HepG2 (cell line): ENCODE results near the gene ZC3H8. TPM values are rescaled to one million over a fixed set of nuclear protein-coding genes. Genes with fewer than 3 reads are reported as not detected.

Experiments
- ATF6 ChIP-seq: sonication (generic); formaldehyde crosslinking; conservative IDR thresholded peaks from 2 replicates; pipeline ENCODE4 v1.4.0; 2020; ENCODE audit warnings: missing genetic modification reagents
- BRD4 ChIP-seq: sonication (generic); formaldehyde crosslinking; IDR thresholded peaks from 2 replicates; pipeline ENCODE4 v1.4.0; 2020; ENCODE audit warnings: missing genetic modification reagents
- CBX2 ChIP-seq, 2 experiments: fragments of 200-600 bp in 1 of 2; sonication (generic); formaldehyde crosslinking in 1 of 2; IDR thresholded peaks; 2 replicates each; pipeline versions ENCODE4 v1.7.0 to v1.8.1; 2018 to 2022; ENCODE audit warnings: low read depth in 2 of 2, low read length in 1 of 2, mild to moderate bottlenecking in 1 of 2, missing genetic modification reagents in 1 of 2
- JARID2 ChIP-seq: sonication (generic); formaldehyde crosslinking; IDR thresholded peaks from 2 replicates; pipeline ENCODE4 v1.8.1; 2023; ENCODE audit warnings: missing genetic modification reagents, inconsistent platforms; ENCODE audit not compliant: insufficient replicate concordance
- JUND ChIP-seq: sonication (generic); formaldehyde crosslinking; IDR thresholded peaks from 2 replicates; pipeline ENCODE4 v1.8.0; 2022; ENCODE audit warnings: mild to moderate bottlenecking, missing genetic modification reagents
- KLF16 ChIP-seq, 2 experiments: sonication (generic) in 1 of 2; formaldehyde crosslinking in 1 of 2; IDR thresholded peaks; 2 replicates each; pipeline versions ENCODE4 v1.6.1 to v1.8.0; 2016 to 2023; ENCODE audit warnings: missing genetic modification reagents in 2 of 2, missing compliant biosample characterization in 1 of 2
- LCORL ChIP-seq, 2 experiments: fragments of 450-650 bp in 1 of 2; sonication (generic) in 1 of 2; formaldehyde crosslinking in 1 of 2; IDR thresholded peaks; 2 replicates each; pipeline versions ENCODE4 v1.5.0 to v1.6.1; 2017 to 2020; ENCODE audit warnings: antibody characterized with exemption in 1 of 2, missing genetic modification reagents in 1 of 2
- NCOA1 ChIP-seq: sonication (generic); formaldehyde crosslinking; IDR thresholded peaks from 2 replicates; pipeline ENCODE4 v1.9.0; 2021; ENCODE audit warnings: missing genetic modification reagents
- NFATC3 ChIP-seq: sonication (generic); formaldehyde crosslinking; IDR thresholded peaks from 2 replicates; pipeline ENCODE4 v1.5.1; 2020; ENCODE audit warnings: mild to moderate bottlenecking, missing genetic modification reagents
- NKX3-1 ChIP-seq: sonication (generic); formaldehyde crosslinking; IDR thresholded peaks from 2 replicates; pipeline ENCODE4 v1.5.0; 2020; ENCODE audit warnings: missing genetic modification reagents
- NR2F2 ChIP-seq: IDR thresholded peaks from 2 replicates; pipeline ENCODE4 v1.6.1; 2012; ENCODE audit warnings: low read depth, inconsistent platforms, borderline replicate concordance
- REPIN1 ChIP-seq: sonication (generic); formaldehyde crosslinking; IDR thresholded peaks from 2 replicates; pipeline ENCODE4 v1.8.0; 2022; ENCODE audit warnings: missing genetic modification reagents, low read depth, mild to moderate bottlenecking, borderline replicate concordance
- SIN3B ChIP-seq: fragments of 150-350 bp; IDR thresholded peaks from 2 replicates; pipeline ENCODE4 v1.6.1; 2014; ENCODE audit warnings: low read length
- YEATS2 ChIP-seq: sonication (generic); formaldehyde crosslinking; IDR thresholded peaks from 2 replicates; pipeline ENCODE4 v1.4.0; 2020; ENCODE audit warnings: missing genetic modification reagents, borderline replicate concordance
- ZNF30 ChIP-seq: sonication (generic); formaldehyde crosslinking; IDR thresholded peaks from 2 replicates; pipeline ENCODE4 v1.5.0; 2020; ENCODE audit warnings: mild to moderate bottlenecking, missing genetic modification reagents
- ZNF354B ChIP-seq: sonication (generic); formaldehyde crosslinking; IDR thresholded peaks from 2 replicates; pipeline ENCODE4 v1.8.0; 2022; ENCODE audit warnings: mild to moderate bottlenecking, missing genetic modification reagents
- ZNF367 ChIP-seq: sonication (generic); formaldehyde crosslinking; IDR thresholded peaks from 2 replicates; pipeline ENCODE4 v1.4.0; 2020; ENCODE audit warnings: missing genetic modification reagents, borderline replicate concordance
- ZNF570 ChIP-seq: sonication (generic); formaldehyde crosslinking; IDR thresholded peaks from 2 replicates; pipeline ENCODE4 v1.4.0; 2020; ENCODE audit warnings: mild to moderate bottlenecking, missing genetic modification reagents, borderline replicate concordance
- polyA plus RNA-seq, 8 experiments: library from polyadenylated mRNA; depleted of rRNA in 3 of 8; stranded (reverse) in 7 of 8; unstranded in 1 of 8; fragments of >200 nt; fragmentation: Illumina TruSeq in 4 of 8; extraction: Trizol in 4 of 8; gene quantifications; 2 replicates each; pipeline versions ENCODE4 v1.2.1 to v1.2.3, GENCODE V29; 2011 to 2016; ENCODE audit warnings: low read depth in 4 of 8, missing spikeins in 1 of 8, mixed read lengths in 1 of 8; ENCODE audit not compliant: insufficient read depth in 1 of 8
- total RNA-seq, 5 experiments: library from RNA; depleted of rRNA; stranded (reverse); fragments of >200 nt; fragmentation: Illumina TruSeq; extraction: Trizol; gene quantifications; 2 replicates each; pipeline ENCODE4 v1.2.3, GENCODE V29; 2016; ENCODE audit warnings: low read depth in 1 of 5
- TF ChIP-seq, protein P1 (sequence below): sonication (generic); formaldehyde crosslinking; IDR thresholded peaks from 2 replicates; pipeline ENCODE4 v1.4.0; 2020; ENCODE audit warnings: missing genetic modification reagents, borderline replicate concordance
- TF ChIP-seq, protein P2 (sequence below): IDR thresholded peaks from 2 replicates; pipeline ENCODE4 v1.6.1; 2012; ENCODE audit warnings: inconsistent platforms
- TF ChIP-seq, protein P3 (sequence below): fragments of 450-650 bp; IDR thresholded peaks from 2 replicates; pipeline ENCODE4 v1.6.1; 2017

The ZC3H8 gene
- total and polyA plus RNA-seq, 2 of the 13 experiments (the other 11 are each of a cell fraction or from before 2014, with no cell fraction given): 4.5 to 17.0 TPM

GRCh38 chr2:112254466-112255240 is at the start of gene ZC3H8 (continued):
- TF ChIP-seq, protein P1, sequence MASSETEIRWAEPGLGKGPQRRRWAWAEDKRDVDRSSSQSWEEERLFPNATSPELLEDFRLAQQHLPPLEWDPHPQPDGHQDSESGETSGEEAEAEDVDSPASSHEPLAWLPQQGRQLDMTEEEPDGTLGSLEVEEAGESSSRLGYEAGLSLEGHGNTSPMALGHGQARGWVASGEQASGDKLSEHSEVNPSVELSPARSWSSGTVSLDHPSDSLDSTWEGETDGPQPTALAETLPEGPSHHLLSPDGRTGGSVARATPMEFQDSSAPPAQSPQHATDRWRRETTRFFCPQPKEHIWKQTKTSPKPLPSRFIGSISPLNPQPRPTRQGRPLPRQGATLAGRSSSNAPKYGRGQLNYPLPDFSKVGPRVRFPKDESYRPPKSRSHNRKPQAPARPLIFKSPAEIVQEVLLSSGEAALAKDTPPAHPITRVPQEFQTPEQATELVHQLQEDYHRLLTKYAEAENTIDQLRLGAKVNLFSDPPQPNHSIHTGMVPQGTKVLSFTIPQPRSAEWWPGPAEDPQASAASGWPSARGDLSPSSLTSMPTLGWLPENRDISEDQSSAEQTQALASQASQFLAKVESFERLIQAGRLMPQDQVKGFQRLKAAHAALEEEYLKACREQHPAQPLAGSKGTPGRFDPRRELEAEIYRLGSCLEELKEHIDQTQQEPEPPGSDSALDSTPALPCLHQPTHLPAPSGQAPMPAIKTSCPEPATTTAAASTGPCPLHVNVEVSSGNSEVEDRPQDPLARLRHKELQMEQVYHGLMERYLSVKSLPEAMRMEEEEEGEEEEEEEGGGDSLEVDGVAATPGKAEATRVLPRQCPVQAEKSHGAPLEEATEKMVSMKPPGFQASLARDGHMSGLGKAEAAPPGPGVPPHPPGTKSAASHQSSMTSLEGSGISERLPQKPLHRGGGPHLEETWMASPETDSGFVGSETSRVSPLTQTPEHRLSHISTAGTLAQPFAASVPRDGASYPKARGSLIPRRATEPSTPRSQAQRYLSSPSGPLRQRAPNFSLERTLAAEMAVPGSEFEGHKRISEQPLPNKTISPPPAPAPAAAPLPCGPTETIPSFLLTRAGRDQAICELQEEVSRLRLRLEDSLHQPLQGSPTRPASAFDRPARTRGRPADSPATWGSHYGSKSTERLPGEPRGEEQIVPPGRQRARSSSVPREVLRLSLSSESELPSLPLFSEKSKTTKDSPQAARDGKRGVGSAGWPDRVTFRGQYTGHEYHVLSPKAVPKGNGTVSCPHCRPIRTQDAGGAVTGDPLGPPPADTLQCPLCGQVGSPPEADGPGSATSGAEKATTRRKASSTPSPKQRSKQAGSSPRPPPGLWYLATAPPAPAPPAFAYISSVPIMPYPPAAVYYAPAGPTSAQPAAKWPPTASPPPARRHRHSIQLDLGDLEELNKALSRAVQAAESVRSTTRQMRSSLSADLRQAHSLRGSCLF (CRISPR knock-in tag): peak; percentile 89; the same call in 1 of the 2 replicates
- TF ChIP-seq REPIN1 (CRISPR knock-in tag): peak; percentile 71; the same call in 1 of the 2 replicates
- peak; percentile 91 for TF ChIP-seq ZNF367 (CRISPR knock-in tag)
- no peak for TF ChIP-seq CBX2 (IDR thresholded peaks at IDR 0.05; ENCODE audit: low read depth, low read length)
- TF ChIP-seq CBX2 (CRISPR knock-in tag; IDR thresholded peaks at IDR 0.05; ENCODE audit: low read depth): no peak
- TF ChIP-seq NCOA1 (CRISPR knock-in tag): peak; percentile 65
- peak; percentile 93; the same call in 1 of the 2 replicates for TF ChIP-seq NKX3-1 (CRISPR knock-in tag)
- no peak for TF ChIP-seq JARID2 (CRISPR knock-in tag)
- TF ChIP-seq ZNF354B (CRISPR knock-in tag): no peak
- TF ChIP-seq SIN3B: no peak
- TF ChIP-seq, protein P2, sequence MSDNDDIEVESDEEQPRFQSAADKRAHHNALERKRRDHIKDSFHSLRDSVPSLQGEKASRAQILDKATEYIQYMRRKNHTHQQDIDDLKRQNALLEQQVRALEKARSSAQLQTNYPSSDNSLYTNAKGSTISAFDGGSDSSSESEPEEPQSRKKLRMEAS: peak; percentile 99
- TF ChIP-seq JUND (CRISPR knock-in tag): no peak
- TF ChIP-seq, protein P3, sequence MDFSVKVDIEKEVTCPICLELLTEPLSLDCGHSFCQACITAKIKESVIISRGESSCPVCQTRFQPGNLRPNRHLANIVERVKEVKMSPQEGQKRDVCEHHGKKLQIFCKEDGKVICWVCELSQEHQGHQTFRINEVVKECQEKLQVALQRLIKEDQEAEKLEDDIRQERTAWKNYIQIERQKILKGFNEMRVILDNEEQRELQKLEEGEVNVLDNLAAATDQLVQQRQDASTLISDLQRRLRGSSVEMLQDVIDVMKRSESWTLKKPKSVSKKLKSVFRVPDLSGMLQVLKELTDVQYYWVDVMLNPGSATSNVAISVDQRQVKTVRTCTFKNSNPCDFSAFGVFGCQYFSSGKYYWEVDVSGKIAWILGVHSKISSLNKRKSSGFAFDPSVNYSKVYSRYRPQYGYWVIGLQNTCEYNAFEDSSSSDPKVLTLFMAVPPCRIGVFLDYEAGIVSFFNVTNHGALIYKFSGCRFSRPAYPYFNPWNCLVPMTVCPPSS: no peak
- TF ChIP-seq NFATC3 (CRISPR knock-in tag): no peak
- peak; percentile 36 for TF ChIP-seq BRD4 (CRISPR knock-in tag)
- peak in 1 of 2 experiments; percentile 93; a peak in 2 of 4 replicates for TF ChIP-seq KLF16 (CRISPR knock-in tag; IDR thresholded peaks at IDR 0.05)
- peak; percentile 91 for TF ChIP-seq ZNF30 (CRISPR knock-in tag)
- TF ChIP-seq ATF6 (CRISPR knock-in tag): no peak
- peak; percentile 69; the same call in 1 of the 2 replicates for TF ChIP-seq NR2F2
- no peak for TF ChIP-seq LCORL (IDR thresholded peaks at IDR 0.05)
- peak; percentile 77 for TF ChIP-seq LCORL (CRISPR knock-in tag; IDR thresholded peaks at IDR 0.05)
- peak; percentile 89; the same call in 1 of the 2 replicates for TF ChIP-seq ZNF570 (CRISPR knock-in tag)
- TF ChIP-seq YEATS2 (CRISPR knock-in tag): peak; percentile 75; the same call in 1 of the 2 replicates
